Stimulated activated naive CD8-positive, alpha-beta T cell treated with anti-CD3 and anti-CD28 coated beads, Interleukin-15, amount 100 ng/mL, for 72 hours (primary cell): Measurements from ENCODE around the gene ZMIZ2.
"Not testable (repeated sequence)": the region's sequence is repeated elsewhere in the genome, so short reads cannot be mapped to it uniquely, and the experiment has no call there.

ENCODE experiments used
- ATAC-seq: fragments of 150-1000 bp; cut with Tn5 transposase; 2 replicates; pipeline ENCODE4 v1.10.0; 2021; ENCODE audit warnings: mild to moderate bottlenecking, moderate library complexity
- DNase-seq, 2 donors: peaks; one replicate each; pipeline ENCODE4 v3.0.0; 2021 to 2022
- H3K27ac Mint-ChIP-seq, 2 donors: one replicate each; pipeline ENCODE4 v1.8.0; 2022; ENCODE audit warnings: mild to moderate bottlenecking in 2 of 2, mixed read lengths in 2 of 2, moderate library complexity in 2 of 2
- H3K27me3 Mint-ChIP-seq: one replicate; pipeline ENCODE4 v1.8.0; 2022; ENCODE audit warnings: mixed read lengths
- H3K4me1 Mint-ChIP-seq: one replicate; pipeline ENCODE4 v1.8.0; 2022; ENCODE audit warnings: mild to moderate bottlenecking, mixed read lengths
- H3K4me3 Mint-ChIP-seq, 2 donors: one replicate each; pipeline ENCODE4 v1.8.0; 2022; ENCODE audit warnings: mild to moderate bottlenecking in 2 of 2, mixed read lengths in 2 of 2, moderate library complexity in 1 of 2
- H3K9me3 Mint-ChIP-seq, 2 donors: one replicate each; pipeline ENCODE4 v1.8.0; 2022; ENCODE audit warnings: mixed read lengths in 2 of 2

Gene ZMIZ2

GRCh38 chr7:44771358-44771757 is 22.7 kb downstream of the ZMIZ2 start:
- Mint-ChIP-seq H3K4me1 (peaks cover 50% of the 10 kb centered on the region), H3K27me3 (no peaks in the 10 kb centered on the region), H3K4me3 (no peak overlapping the region), H3K9me3 (no peaks in the 10 kb centered on the region), H3K27ac (no peak overlapping the region)
- DNase-seq (no peak), ATAC-seq (no peak)

- H3K27me3 Mint-ChIP-seq = no peaks in the 10 kb centered on the region
- H3K9me3 Mint-ChIP-seq = no peaks in the 10 kb centered on the region
- peaks cover 46% of the 10 kb centered on the region for H3K4me1 Mint-ChIP-seq
- ATAC-seq (no peak), DNase-seq (no peak)
- no peak overlapping the region for H3K4me3 Mint-ChIP-seq
- H3K27ac Mint-ChIP-seq = no peak overlapping the region
Observed at GRCh38 chr7:44772440-44772839, 23.8 kb downstream of the ZMIZ2 start.

- no peaks in the 10 kb centered on the region for H3K27me3 Mint-ChIP-seq
- H3K27ac Mint-ChIP-seq = no peak overlapping the region
- H3K9me3 Mint-ChIP-seq = no peaks in the 10 kb centered on the region
- H3K4me3 Mint-ChIP-seq = no peak overlapping the region
- peaks cover 41% of the 10 kb centered on the region for H3K4me1 Mint-ChIP-seq
- no peak for ATAC-seq
- no peak for DNase-seq
Observed at GRCh38 chr7:44772867-44773266, 24.2 kb downstream of the ZMIZ2 start.

DNA sequence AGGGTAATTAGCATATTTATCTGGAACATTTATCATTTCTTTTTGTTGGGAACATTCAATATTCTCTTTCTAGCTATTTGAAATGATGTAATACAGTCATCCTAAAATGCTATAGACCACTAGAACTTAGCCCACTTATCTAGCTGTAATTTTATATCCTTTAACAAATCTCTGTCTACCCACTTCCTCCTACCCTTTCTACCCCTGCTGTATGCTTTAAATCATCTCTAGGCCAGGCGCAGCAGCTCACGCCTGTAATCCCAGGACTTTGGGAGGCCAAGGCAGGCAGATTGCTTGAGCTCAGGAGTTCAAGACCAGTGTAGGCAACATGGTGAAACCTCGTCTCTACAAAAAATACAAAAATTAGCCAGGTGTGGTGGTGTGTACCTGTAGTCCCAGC is 25.8 kb downstream of the ZMIZ2 start:
- H3K4me1 Mint-ChIP-seq = peaks cover 25% of the 10 kb centered on the region
- H3K27ac Mint-ChIP-seq, H3K9me3 Mint-ChIP-seq, H3K4me3 Mint-ChIP-seq, ATAC-seq, H3K27me3 Mint-ChIP-seq, DNase-seq: not testable (repeated sequence)

- peaks cover 15% of the 10 kb centered on the region for H3K4me1 Mint-ChIP-seq
- DNase-seq = no peak
- peak overlapping the region in 1 of 2 donors; percentile 82 for H3K27ac Mint-ChIP-seq
- ATAC-seq = no peak
- no peaks in the 10 kb centered on the region for H3K9me3 Mint-ChIP-seq
- no peak overlapping the region for H3K4me3 Mint-ChIP-seq
- H3K27me3 Mint-ChIP-seq = no peaks in the 10 kb centered on the region
Observed at GRCh38 chr7:44775383-44776107, 26.9 kb downstream of the ZMIZ2 start.

DNA sequence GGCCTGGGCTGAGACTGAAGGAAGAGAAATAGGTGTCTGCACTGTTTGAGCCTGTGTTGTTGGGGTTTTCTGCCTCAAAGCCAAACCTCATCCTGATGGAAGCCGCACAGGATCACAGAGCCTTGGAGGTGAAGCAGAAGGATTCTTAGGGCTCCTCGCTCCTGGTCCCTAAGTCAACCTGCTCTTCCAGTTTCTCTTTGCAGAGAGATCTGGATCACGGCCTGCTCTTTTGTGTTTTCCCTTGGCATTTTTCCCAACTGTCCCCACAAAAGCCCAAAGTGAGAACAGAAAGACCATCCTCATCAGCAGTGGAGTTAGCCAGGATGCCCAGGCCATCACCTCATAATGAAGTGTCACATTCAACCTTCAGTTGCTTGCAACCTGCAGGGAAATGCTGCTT is 27.6 kb downstream of the ZMIZ2 start:
- Mint-ChIP-seq H3K4me1 (peaks cover 9% of the 10 kb centered on the region), H3K27ac (no peak overlapping the region), H3K4me3 (no peak overlapping the region), H3K9me3 (no peaks in the 10 kb centered on the region), H3K27me3 (no peaks in the 10 kb centered on the region)
- no peak for DNase-seq
- ATAC-seq = no peak

DNA sequence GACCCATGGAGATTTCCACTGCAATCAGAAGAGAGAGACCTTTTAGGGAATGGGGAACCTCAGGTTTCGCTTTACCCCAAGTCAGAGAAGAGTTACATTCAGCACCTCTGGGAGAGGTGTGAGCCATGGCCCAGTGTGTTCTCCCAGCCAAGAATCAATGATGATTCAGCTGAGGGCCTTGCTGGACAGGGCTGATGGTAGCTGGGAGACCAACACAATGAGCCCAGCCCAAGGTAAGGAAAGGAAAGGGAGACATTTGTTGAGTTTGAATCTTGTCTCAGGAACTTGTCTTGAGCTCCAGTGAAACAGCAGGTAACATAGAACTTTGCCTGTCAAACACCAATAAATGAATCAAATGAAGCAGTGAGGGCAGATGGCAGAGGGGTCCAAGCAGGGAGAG is 33.8 kb downstream of the ZMIZ2 start:
- ATAC-seq (no peak), DNase-seq (no peak)
- H3K9me3 Mint-ChIP-seq = peaks cover 6 to 15% of the 10 kb centered on the region in 2 donors
- H3K4me1 Mint-ChIP-seq = no peaks in the 10 kb centered on the region
- H3K27me3 Mint-ChIP-seq = no peaks in the 10 kb centered on the region
- H3K4me3 Mint-ChIP-seq = no peak overlapping the region
- no peak overlapping the region for H3K27ac Mint-ChIP-seq

GRCh38 chr7:44783407-44783806 is 34.8 kb downstream of the ZMIZ2 start:
- H3K4me1 Mint-ChIP-seq = no peaks in the 10 kb centered on the region
- H3K27ac Mint-ChIP-seq = no peak overlapping the region
- no peak overlapping the region for H3K4me3 Mint-ChIP-seq
- no peak for DNase-seq
- H3K27me3 Mint-ChIP-seq = no peaks in the 10 kb centered on the region
- peaks cover 6 to 15% of the 10 kb centered on the region in 2 donors for H3K9me3 Mint-ChIP-seq
- no peak for ATAC-seq

- DNase-seq (no peak), ATAC-seq (no peak)
- peaks cover 6 to 15% of the 10 kb centered on the region in 2 donors for H3K9me3 Mint-ChIP-seq
- peak overlapping the region in 1 of 2 donors; percentile 54 for H3K27ac Mint-ChIP-seq
- no peaks in the 10 kb centered on the region for H3K4me1 Mint-ChIP-seq
- H3K4me3 Mint-ChIP-seq = no peak overlapping the region
- no peaks in the 10 kb centered on the region for H3K27me3 Mint-ChIP-seq
Observed at GRCh38 chr7:44784364-44784763, 35.7 kb downstream of the ZMIZ2 start.

- not testable (repeated sequence) for H3K4me3 Mint-ChIP-seq, DNase-seq, H3K27ac Mint-ChIP-seq, ATAC-seq, H3K4me1 Mint-ChIP-seq, H3K27me3 Mint-ChIP-seq
- H3K9me3 Mint-ChIP-seq = peaks cover 6 to 15% of the 10 kb centered on the region in 2 donors
Observed at GRCh38 chr7:44785218-44785617, 36.6 kb downstream of the ZMIZ2 start.

DNA sequence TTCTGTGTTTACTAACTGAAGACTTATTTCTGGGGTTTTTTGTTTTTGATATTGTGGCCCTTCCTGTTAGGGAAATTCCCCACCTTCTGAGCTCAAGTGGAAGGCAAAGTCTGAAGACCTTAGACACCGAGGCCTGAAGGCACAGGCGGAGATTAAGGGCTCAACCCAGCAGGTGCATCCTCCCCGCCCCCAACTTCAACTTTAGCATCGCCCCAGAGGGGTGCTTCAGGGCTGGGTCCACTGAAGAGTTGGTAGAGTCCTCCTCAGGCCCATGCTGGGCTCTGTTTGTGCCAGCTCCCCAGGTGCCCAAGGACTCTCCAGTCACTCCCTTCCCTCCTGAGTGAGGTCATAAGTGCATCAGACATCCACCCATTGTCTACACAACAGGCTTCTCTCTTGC is 38.4 kb downstream of the ZMIZ2 start:
- Mint-ChIP-seq H3K4me3 (no peak overlapping the region), H3K9me3 (peaks cover 6 to 15% of the 10 kb centered on the region in 2 donors), H3K27ac (no peak overlapping the region), H3K4me1 (no peaks in the 10 kb centered on the region), H3K27me3 (no peaks in the 10 kb centered on the region)
- no peak for DNase-seq
- ATAC-seq = no peak

DNA sequence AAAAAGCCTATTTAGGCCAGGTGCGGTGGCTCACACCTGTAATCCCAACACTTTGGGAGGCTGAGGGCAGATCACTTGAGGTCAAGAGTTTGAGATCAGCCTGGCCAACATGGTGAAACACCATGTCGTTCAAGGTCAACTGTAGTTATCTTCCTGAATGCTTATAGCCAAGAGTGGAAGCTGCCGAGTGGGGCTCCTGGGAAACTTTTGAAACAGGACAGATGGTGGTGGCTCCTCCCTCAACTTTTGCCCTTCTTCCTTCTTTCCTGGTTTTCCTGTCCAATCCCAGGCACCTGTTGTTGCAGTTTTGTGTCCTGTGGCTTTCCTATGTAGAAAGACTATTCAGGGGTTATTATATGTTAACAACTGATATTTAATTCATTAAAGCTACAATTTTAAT is 39.1 kb downstream of the ZMIZ2 start:
- Mint-ChIP-seq H3K4me3 (no peak overlapping the region), H3K4me1 (no peaks in the 10 kb centered on the region), H3K27ac (no peak overlapping the region), H3K27me3 (no peaks in the 10 kb centered on the region), H3K9me3 (peaks cover 6 to 15% of the 10 kb centered on the region in 2 donors)
- no peak for DNase-seq
- no peak for ATAC-seq

GRCh38 chr7:44789990-44790389 is 41.3 kb downstream of the ZMIZ2 start:
- no peaks in the 10 kb centered on the region for H3K9me3 Mint-ChIP-seq
- DNase-seq = no peak
- H3K4me3 Mint-ChIP-seq = no peak overlapping the region
- no peaks in the 10 kb centered on the region for H3K27me3 Mint-ChIP-seq
- ATAC-seq = no peak
- no peak overlapping the region for H3K27ac Mint-ChIP-seq
- H3K4me1 Mint-ChIP-seq = no peaks in the 10 kb centered on the region

DNA sequence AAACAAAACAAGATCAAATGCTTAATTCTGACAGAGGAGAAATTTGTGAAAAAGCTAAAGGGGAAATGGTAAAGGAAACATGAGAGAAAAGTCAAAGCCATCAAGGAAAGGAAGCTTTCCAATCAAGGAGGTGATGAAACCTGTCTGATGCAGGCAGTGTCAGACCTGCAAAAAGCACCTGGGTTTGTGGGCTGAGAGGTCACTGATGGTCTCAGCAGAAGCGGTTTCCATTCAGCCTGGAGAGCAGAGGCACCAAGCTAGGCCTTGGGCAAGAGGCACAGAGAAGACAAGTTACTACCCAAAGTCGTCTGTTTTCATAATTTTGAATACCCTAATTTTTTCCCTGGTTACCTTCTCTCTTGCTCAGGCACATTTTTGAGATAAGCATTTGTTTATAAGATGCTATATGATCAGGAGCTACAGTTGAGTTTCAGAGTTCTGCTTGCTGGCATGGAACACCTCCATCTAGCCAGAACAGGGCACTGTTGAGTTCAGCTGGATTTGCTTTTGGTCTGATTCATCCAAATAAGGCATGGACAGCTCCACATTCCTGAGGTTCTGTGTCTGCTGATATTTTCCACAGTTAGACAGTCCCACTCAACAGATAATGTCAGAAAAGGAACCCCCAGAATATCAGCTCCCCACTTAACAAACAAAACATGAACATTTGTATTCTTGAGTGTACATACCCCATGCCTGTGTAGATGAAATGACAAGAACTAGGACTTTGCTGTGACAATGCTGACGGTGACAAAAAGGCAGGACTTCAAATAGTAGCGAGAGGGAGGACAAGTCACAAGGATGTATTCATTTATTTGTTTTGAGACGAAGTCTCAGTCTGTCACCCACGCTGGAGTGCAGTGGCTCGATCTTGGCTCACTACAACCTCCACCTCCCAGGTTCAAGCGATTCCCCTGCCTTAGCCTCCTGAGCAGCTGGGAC is 42.9 kb downstream of the ZMIZ2 start:
- DNase-seq (no peak), ATAC-seq (no peak)

DNA sequence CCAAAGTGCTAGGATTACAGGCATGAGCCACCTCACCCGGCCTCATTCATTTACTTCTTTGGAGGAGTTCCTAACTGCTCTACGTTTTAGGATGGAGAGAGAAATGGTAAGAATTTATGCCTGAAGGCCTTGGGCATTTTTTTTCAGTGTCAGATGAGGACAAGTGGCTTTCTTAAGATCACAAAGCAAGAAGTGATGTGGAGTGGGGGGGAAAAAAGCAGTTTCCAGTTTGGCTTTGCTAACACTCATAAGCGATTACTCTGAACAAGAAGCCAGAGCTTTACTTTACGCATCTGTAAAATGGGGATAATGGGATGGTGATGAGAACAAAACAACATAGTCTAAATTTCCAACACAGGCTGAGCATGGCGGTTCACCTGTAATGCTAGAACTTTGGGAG is 45.3 kb downstream of the ZMIZ2 start:
- Mint-ChIP-seq H3K27me3 (no peaks in the 10 kb centered on the region), H3K4me1 (peaks cover 13% of the 10 kb centered on the region), H3K27ac (no peak overlapping the region), H3K4me3 (no peak overlapping the region), H3K9me3 (no peaks in the 10 kb centered on the region)
- no peak for ATAC-seq
- no peak for DNase-seq

More for the DNA sequence above, 42.9 kb downstream of the ZMIZ2 start:
- no peak overlapping the region for H3K27ac Mint-ChIP-seq
- H3K27me3 Mint-ChIP-seq = no peaks in the 10 kb centered on the region
- H3K9me3 Mint-ChIP-seq = no peaks in the 10 kb centered on the region
- H3K4me3 Mint-ChIP-seq = no peak overlapping the region
- H3K4me1 Mint-ChIP-seq = no peaks in the 10 kb centered on the region

GRCh38 chr7:44794331-44794730 is 45.7 kb downstream of the ZMIZ2 start:
- no peaks in the 10 kb centered on the region for H3K27me3 Mint-ChIP-seq
- peaks cover 13% of the 10 kb centered on the region for H3K4me1 Mint-ChIP-seq
- DNase-seq = no peak
- no peak overlapping the region for H3K27ac Mint-ChIP-seq
- no peak overlapping the region for H3K4me3 Mint-ChIP-seq
- no peak for ATAC-seq
- H3K9me3 Mint-ChIP-seq = no peaks in the 10 kb centered on the region
